H9 (cell line): ENCODE measurements around the gene DTNBP1. TPM values are rescaled to one million over a fixed set of nuclear protein-coding genes. Genes with fewer than 3 reads are reported as not detected.
"Not testable (repeated sequence)": the region's sequence is repeated elsewhere in the genome, so short reads cannot be mapped to it uniquely, and the experiment has no call there.

Experiments
- DNase-seq: peaks from one replicate; pipeline ENCODE4 v3.0.0-alpha.2; 2017
- H2AFZ ChIP-seq: one replicate; pipeline ENCODE4 v1.6.1; 2013; ENCODE audit warnings: mild to moderate bottlenecking, low read length, control low read depth, moderate library complexity
- H2AK5ac ChIP-seq: 2 replicates; pipeline ENCODE4 v1.6.1; 2013; ENCODE audit warnings: low read length, control low read depth, mixed read lengths; ENCODE audit not compliant: insufficient read length
- H2BK120ac ChIP-seq: one replicate; pipeline ENCODE4 v1.6.1; 2013; ENCODE audit warnings: low read depth, mild to moderate bottlenecking, low read length, control low read depth, inconsistent platforms; ENCODE audit not compliant: poor library complexity, severe bottlenecking
- H2BK12ac ChIP-seq: 2 replicates; pipeline ENCODE4 v1.6.1; 2013; ENCODE audit warnings: low read length, control low read depth, mixed read lengths, low read depth; ENCODE audit not compliant: insufficient read length
- H2BK15ac ChIP-seq: 2 replicates; pipeline ENCODE4 v1.6.1; 2013; ENCODE audit warnings: low read depth, low read length, control low read depth
- H2BK20ac ChIP-seq: one replicate; pipeline ENCODE4 v1.6.1; 2013; ENCODE audit warnings: low read depth, mild to moderate bottlenecking, low read length, control low read depth, inconsistent platforms; ENCODE audit not compliant: poor library complexity, severe bottlenecking
- H2BK5ac ChIP-seq: 2 replicates; pipeline ENCODE4 v1.6.1; 2013; ENCODE audit warnings: low read length, control low read depth, mixed read lengths; ENCODE audit not compliant: insufficient read length
- H3K14ac ChIP-seq: 2 replicates; pipeline ENCODE4 v1.6.1; 2013; ENCODE audit warnings: low read length, control low read depth; ENCODE audit not compliant: insufficient read depth
- H3K18ac ChIP-seq: 2 replicates; pipeline ENCODE4 v1.6.1; 2013; ENCODE audit warnings: low read depth, mild to moderate bottlenecking, mixed read lengths, low read length, control low read depth; ENCODE audit not compliant: insufficient read length
- H3K23ac ChIP-seq: 2 replicates; pipeline ENCODE4 v1.6.1; 2013; ENCODE audit warnings: low read length, control low read depth, mixed read lengths, low read depth; ENCODE audit not compliant: insufficient read length
- H3K23me2 ChIP-seq: 2 replicates; pipeline ENCODE4 v1.6.1; 2013; ENCODE audit warnings: low read depth, mild to moderate bottlenecking, mixed read lengths, low read length, control low read depth; ENCODE audit not compliant: insufficient read length, poor library complexity, severe bottlenecking
- H3K27ac ChIP-seq: 2 replicates; pipeline ENCODE4 v1.5.1; 2013; ENCODE audit warnings: low read length, control low read depth, mixed read lengths, low read depth; ENCODE audit not compliant: insufficient read length
- H3K27me3 ChIP-seq: 2 replicates; pipeline ENCODE4 v1.6.1; 2013; ENCODE audit warnings: low read length, control low read depth, inconsistent platforms; ENCODE audit not compliant: insufficient read depth
- H3K4ac ChIP-seq: 2 replicates; pipeline ENCODE4 v1.6.1; 2013; ENCODE audit warnings: low read depth, mild to moderate bottlenecking, control low read depth, inconsistent platforms, low read length, moderate library complexity
- H3K4me1 ChIP-seq: 2 replicates; pipeline ENCODE4 v1.6.1; 2013; ENCODE audit warnings: low read length, control low read depth, inconsistent platforms; ENCODE audit not compliant: insufficient read depth
- H3K4me2 ChIP-seq: 2 replicates; pipeline ENCODE4 v1.6.1; 2013; ENCODE audit warnings: low read length, control low read depth, mixed read lengths; ENCODE audit not compliant: insufficient read length, insufficient read depth
- H3K56ac ChIP-seq: 2 replicates; pipeline ENCODE4 v1.6.1; 2013; ENCODE audit warnings: low read depth, mild to moderate bottlenecking, mixed read lengths, low read length, control low read depth; ENCODE audit not compliant: insufficient read length
- H3K79me1 ChIP-seq: 2 replicates; pipeline ENCODE4 v1.6.1; 2013; ENCODE audit warnings: low read depth, mild to moderate bottlenecking, moderate library complexity, low read length, control low read depth, inconsistent platforms; ENCODE audit not compliant: insufficient read depth, poor library complexity, severe bottlenecking
- H3K79me2 ChIP-seq: 2 replicates; pipeline ENCODE4 v1.6.1; 2013; ENCODE audit warnings: low read length, control low read depth, inconsistent platforms; ENCODE audit not compliant: insufficient read depth
- H3K9ac ChIP-seq: 2 replicates; pipeline ENCODE4 v1.6.1; 2013; ENCODE audit warnings: low read length, control low read depth, mixed read lengths; ENCODE audit not compliant: insufficient read length; ENCODE audit errors: extremely low read depth
- H3K9me3 ChIP-seq: one replicate; pipeline ENCODE4 v1.6.1; 2013; ENCODE audit warnings: low read depth, low read length, inconsistent platforms; ENCODE audit not compliant: control insufficient read depth
- H3T11ph ChIP-seq: one replicate; pipeline ENCODE4 v1.6.1; 2013; ENCODE audit warnings: mild to moderate bottlenecking, low read length, control low read depth, inconsistent platforms
- H4K20me1 ChIP-seq: one replicate; pipeline ENCODE4 v1.6.1; 2013; ENCODE audit not compliant: control insufficient read depth, insufficient read length, insufficient read depth
- H4K5ac ChIP-seq: 2 replicates; pipeline ENCODE4 v1.6.1; 2013; ENCODE audit warnings: low read depth, mild to moderate bottlenecking, mixed read lengths, low read length, control low read depth; ENCODE audit not compliant: insufficient read length
- H4K8ac ChIP-seq: replicated peaks from 2 replicates; pipeline ENCODE4 v1.6.1; 2013; ENCODE audit warnings: low read length, control low read depth, mixed read lengths, low read depth; ENCODE audit not compliant: insufficient read length
- H4K91ac ChIP-seq: 2 replicates; pipeline ENCODE4 v1.6.1; 2013; ENCODE audit warnings: low read depth, mild to moderate bottlenecking, moderate library complexity, mixed read lengths, low read length, control low read depth; ENCODE audit not compliant: insufficient read length
- H3K27ac Mint-ChIP-seq, 3 experiments: 2 replicates in 2 of 3; 3 replicates in 1 of 3; pipeline ENCODE4 v1.8.0; 2020 to 2021; ENCODE audit warnings: mixed read lengths in 3 of 3, mild to moderate bottlenecking in 1 of 3, moderate library complexity in 1 of 3
- H3K27me3 Mint-ChIP-seq: 2 replicates; pipeline ENCODE4 v1.8.0; 2021; ENCODE audit warnings: low read depth, mild to moderate bottlenecking, moderate library complexity, mixed read lengths
- H3K36me3 Mint-ChIP-seq, 3 experiments: 2 replicates in 2 of 3; 3 replicates in 1 of 3; pipeline ENCODE4 v1.8.0; 2020 to 2021; ENCODE audit warnings: low read depth in 3 of 3, mixed read lengths in 3 of 3; ENCODE audit not compliant: insufficient read depth in 1 of 3
- H3K4me1 Mint-ChIP-seq, 2 experiments: 2 replicates each; pipeline ENCODE4 v1.8.0; 2020; ENCODE audit warnings: mixed read lengths in 2 of 2
- H3K4me3 Mint-ChIP-seq, 2 experiments: 2 replicates in 1 of 2; 3 replicates in 1 of 2; pipeline ENCODE4 v1.8.0; 2020 to 2021; ENCODE audit warnings: mild to moderate bottlenecking in 2 of 2, mixed read lengths in 2 of 2, moderate library complexity in 1 of 2
- H3K9me3 Mint-ChIP-seq, 2 experiments: 2 replicates in 1 of 2; 3 replicates in 1 of 2; pipeline ENCODE4 v1.8.0; 2020; ENCODE audit warnings: mild to moderate bottlenecking in 2 of 2, mixed read lengths in 2 of 2, moderate library complexity in 1 of 2
- CTCF ChIP-seq: fragments of 200-600 bp; sonication (generic); conservative IDR thresholded peaks from 3 replicates; pipeline ENCODE4 v1.8.0; 2021; ENCODE audit warnings: antibody characterized with exemption, mild to moderate bottlenecking
- WGBS: extraction: QIAGEN DNeasy Blood & Tissue Kit; methylation state at CpG from one replicate; pipeline ENCODE4 v1.1.7; 2013; ENCODE audit warnings: missing lambda C conversion rate, low lambda C conversion rate, mixed read lengths; ENCODE audit not compliant: insufficient read length; ENCODE audit errors: extremely low coverage; 5-methylcytosine and 5-hydroxymethylcytosine counted together
- total RNA-seq: library from RNA; stranded (reverse); gene quantifications from 2 replicates; pipeline ENCODE4 v1.2.1, GENCODE V29; 2021

The DTNBP1 gene
- total RNA-seq, 1 experiment from 2014 or later, result 12.9 TPM

- Histone ChIP-seq H3K4me1 (peaks cover 5% of the 10 kb centered on the region; the same call in 1 of the 2 replicates), H2BK120ac (no peak overlapping the region), H2AK5ac (no peak overlapping the region), H2BK20ac (no peak overlapping the region), H3K79me2 (no peaks in the 10 kb centered on the region), H2BK12ac (no peak overlapping the region), H3K79me1 (peaks cover 2% of the 10 kb centered on the region), H3K4ac (no peak overlapping the region), H3K14ac (no peak overlapping the region), H3K27me3 (no peaks in the 10 kb centered on the region), H3K4me2 (no peak overlapping the region), H4K20me1 (no peaks in the 10 kb centered on the region), H3K9me3 (no peaks in the 10 kb centered on the region), H2AFZ (no peak overlapping the region), H3K27ac (no peak overlapping the region), H4K5ac (no peak overlapping the region), H3K56ac (no peak overlapping the region), H3K9ac (no peak overlapping the region), H3K18ac (no peak overlapping the region), H3K23me2 (no peaks in the 10 kb centered on the region), H3T11ph (no peak overlapping the region), H3K23ac (no peak overlapping the region), H4K91ac (no peak overlapping the region), H2BK15ac (no peak overlapping the region), H2BK5ac (no peak overlapping the region), H4K8ac (no peak overlapping the region)
- TF ChIP-seq CTCF, result no peak
- DNase-seq, result no peak
- Mint-ChIP-seq H3K4me3 (no peak overlapping the region), H3K4me1 (peaks cover 15 to 19% of the 10 kb centered on the region in 2 experiments), H3K27ac (no peak overlapping the region), H3K27me3 (no peaks in the 10 kb centered on the region), H3K36me3 (peaks cover 0 to 8% (median 2%) of the 10 kb centered on the region in 3 experiments; a peak in 1 of 7 replicates), H3K9me3 (no peaks in the 10 kb centered on the region; a peak in 1 of 5 replicates)
These were observed 9.2 kb downstream of the DTNBP1 start for GRCh38 chr6:15653581-15653980.

- H3K27ac ChIP-seq, H3T11ph ChIP-seq, H3K18ac ChIP-seq, H3K27ac Mint-ChIP-seq, H2BK15ac ChIP-seq, H4K20me1 ChIP-seq, H3K23ac ChIP-seq, DNase-seq, H2AFZ ChIP-seq, H3K9ac ChIP-seq, H2BK5ac ChIP-seq, H4K5ac ChIP-seq, H3K23me2 ChIP-seq, H4K8ac ChIP-seq, H2AK5ac ChIP-seq, H2BK12ac ChIP-seq, H3K27me3 ChIP-seq, H3K4me3 Mint-ChIP-seq, H2BK120ac ChIP-seq, H3K14ac ChIP-seq, H4K91ac ChIP-seq, H3K4me1 Mint-ChIP-seq, H3K4me1 ChIP-seq, H3K9me3 Mint-ChIP-seq, H3K27me3 Mint-ChIP-seq, H2BK20ac ChIP-seq, H3K4me2 ChIP-seq, H3K79me2 ChIP-seq, H3K56ac ChIP-seq, H3K9me3 ChIP-seq, H3K79me1 ChIP-seq, H3K4ac ChIP-seq: not testable (repeated sequence)
- no CpG with 5 or more reads among the region's 7 CpGs for WGBS
- H3K36me3 Mint-ChIP-seq, result peaks cover 5 to 24% (median 7%) of the 10 kb centered on the region in 3 experiments; a peak in 6 of 7 replicates
These were observed 12.7 kb downstream of the DTNBP1 start for GRCh38 chr6:15650004-15650559.
